K562 (cell line): Measurements from ENCODE around the gene CCDC183. TPM values are rescaled to one million over a fixed set of nuclear protein-coding genes. Genes with fewer than 3 reads are reported as not detected.

Source experiments
- DACH1 ChIP-seq: fragments of 450-650 bp; IDR thresholded peaks from 2 replicates; pipeline ENCODE4 v1.6.1; 2018; ENCODE audit not compliant: partially characterized antibody
- polyA plus RNA-seq, 8 experiments: library from polyadenylated mRNA; depleted of rRNA in 4 of 8; stranded (reverse) in 5 of 8; unstranded in 3 of 8; fragments of >200 nt; fragmentation: Nextera tagmentation in 2 of 8; fragmentation: Illumina TruSeq in 1 of 8; extraction: Ambion mirVana in 2 of 8; extraction: Trizol in 1 of 8; gene quantifications; 2 replicates each; pipeline versions ENCODE4 v1.2.1 to v1.2.3, GENCODE V29; 2011 to 2014; ENCODE audit warnings: inconsistent platforms in 1 of 8, missing spikeins in 1 of 8
- total RNA-seq, 7 experiments: library from RNA; depleted of rRNA in 6 of 7; stranded (reverse); fragments of >200 nt in 6 of 7; fragmentation: Illumina TruSeq in 2 of 7; extraction: Trizol in 2 of 7; gene quantifications; 2 replicates each; pipeline versions ENCODE4 v1.2.1 to v1.2.3, GENCODE V29; 2011 to 2021; ENCODE audit warnings: low replicate concordance in 1 of 7
- TF ChIP-seq, protein P1 (sequence below), 2 experiments: fragments of 450-650 bp; formaldehyde crosslinking in 1 of 2; IDR thresholded peaks; 2 replicates each; pipeline versions ENCODE4 v1.4.0 to v1.6.1; 2014 to 2020; ENCODE audit warnings: mild to moderate bottlenecking in 2 of 2, borderline replicate concordance in 1 of 2, low read depth in 1 of 2
- TF ChIP-seq, protein P2 (sequence below): fragments of 450-650 bp; IDR thresholded peaks from one replicate; pipeline ENCODE4 v1.6.1; 2018; ENCODE audit warnings: mild to moderate bottlenecking, moderate library complexity; ENCODE audit not compliant: partially characterized antibody
- TF ChIP-seq, protein P3 (sequence below): sonication (generic); formaldehyde crosslinking; IDR thresholded peaks from 2 replicates; pipeline ENCODE4 v1.8.1; 2023; ENCODE audit warnings: mild to moderate bottlenecking, missing genetic modification reagents, moderate library complexity

Gene CCDC183
- total and polyA plus RNA-seq, 9 of the 15 experiments (the other 6 are each of a cell fraction or from before 2014, with no cell fraction given) = 0.21 to 0.60 (median 0.29) TPM; not detected in 4

DNA sequence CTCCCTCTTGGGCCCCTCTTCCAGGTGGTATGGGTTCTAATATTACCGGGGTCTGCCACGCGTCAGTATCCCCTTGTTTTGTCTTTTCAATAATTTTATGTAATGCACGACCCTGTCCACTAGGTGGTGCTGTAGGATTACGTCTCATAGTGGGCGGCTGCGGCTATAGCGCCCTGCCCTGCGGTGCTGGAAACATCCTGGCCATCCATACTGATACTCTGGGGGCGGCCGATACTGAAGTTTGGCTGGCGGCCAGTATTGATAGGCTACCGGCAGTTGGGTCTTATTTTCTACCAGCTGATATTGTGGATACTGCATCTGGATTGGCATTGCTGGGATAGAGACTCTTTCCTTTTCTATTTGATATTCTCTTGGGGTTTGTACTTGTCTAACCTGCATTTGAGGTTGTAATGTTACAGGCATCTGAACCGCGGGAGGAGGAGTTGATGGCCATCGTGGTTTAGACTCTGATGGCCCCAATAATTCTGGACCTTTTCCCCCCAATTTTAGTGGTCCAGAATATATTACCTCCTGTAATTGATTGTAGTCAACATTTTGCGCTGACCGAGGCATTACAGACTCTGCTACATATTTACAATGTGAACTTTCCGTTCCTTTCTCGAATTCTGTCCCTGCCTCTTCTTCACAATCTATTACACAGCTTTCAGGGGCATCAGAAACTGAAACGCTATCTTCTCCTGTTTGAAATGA lies 8.3 kb upstream of the CCDC183 start (continued):
- TF ChIP-seq, protein P1, sequence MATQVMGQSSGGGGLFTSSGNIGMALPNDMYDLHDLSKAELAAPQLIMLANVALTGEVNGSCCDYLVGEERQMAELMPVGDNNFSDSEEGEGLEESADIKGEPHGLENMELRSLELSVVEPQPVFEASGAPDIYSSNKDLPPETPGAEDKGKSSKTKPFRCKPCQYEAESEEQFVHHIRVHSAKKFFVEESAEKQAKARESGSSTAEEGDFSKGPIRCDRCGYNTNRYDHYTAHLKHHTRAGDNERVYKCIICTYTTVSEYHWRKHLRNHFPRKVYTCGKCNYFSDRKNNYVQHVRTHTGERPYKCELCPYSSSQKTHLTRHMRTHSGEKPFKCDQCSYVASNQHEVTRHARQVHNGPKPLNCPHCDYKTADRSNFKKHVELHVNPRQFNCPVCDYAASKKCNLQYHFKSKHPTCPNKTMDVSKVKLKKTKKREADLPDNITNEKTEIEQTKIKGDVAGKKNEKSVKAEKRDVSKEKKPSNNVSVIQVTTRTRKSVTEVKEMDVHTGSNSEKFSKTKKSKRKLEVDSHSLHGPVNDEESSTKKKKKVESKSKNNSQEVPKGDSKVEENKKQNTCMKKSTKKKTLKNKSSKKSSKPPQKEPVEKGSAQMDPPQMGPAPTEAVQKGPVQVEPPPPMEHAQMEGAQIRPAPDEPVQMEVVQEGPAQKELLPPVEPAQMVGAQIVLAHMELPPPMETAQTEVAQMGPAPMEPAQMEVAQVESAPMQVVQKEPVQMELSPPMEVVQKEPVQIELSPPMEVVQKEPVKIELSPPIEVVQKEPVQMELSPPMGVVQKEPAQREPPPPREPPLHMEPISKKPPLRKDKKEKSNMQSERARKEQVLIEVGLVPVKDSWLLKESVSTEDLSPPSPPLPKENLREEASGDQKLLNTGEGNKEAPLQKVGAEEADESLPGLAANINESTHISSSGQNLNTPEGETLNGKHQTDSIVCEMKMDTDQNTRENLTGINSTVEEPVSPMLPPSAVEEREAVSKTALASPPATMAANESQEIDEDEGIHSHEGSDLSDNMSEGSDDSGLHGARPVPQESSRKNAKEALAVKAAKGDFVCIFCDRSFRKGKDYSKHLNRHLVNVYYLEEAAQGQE (IDR thresholded peaks at IDR 0.05; ENCODE audit: borderline replicate concordance) = peak; percentile 57; the same call in 1 of the 2 replicates
- TF ChIP-seq, protein P1 (CRISPR knock-in tag; IDR thresholded peaks at IDR 0.05; ENCODE audit: low read depth) = no peak
- TF ChIP-seq, protein P2, sequence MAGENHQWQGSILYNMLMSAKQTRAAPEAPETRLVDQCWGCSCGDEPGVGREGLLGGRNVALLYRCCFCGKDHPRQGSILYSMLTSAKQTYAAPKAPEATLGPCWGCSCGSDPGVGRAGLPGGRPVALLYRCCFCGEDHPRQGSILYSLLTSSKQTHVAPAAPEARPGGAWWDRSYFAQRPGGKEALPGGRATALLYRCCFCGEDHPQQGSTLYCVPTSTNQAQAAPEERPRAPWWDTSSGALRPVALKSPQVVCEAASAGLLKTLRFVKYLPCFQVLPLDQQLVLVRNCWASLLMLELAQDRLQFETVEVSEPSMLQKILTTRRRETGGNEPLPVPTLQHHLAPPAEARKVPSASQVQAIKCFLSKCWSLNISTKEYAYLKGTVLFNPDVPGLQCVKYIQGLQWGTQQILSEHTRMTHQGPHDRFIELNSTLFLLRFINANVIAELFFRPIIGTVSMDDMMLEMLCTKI = no peak
- TF ChIP-seq, protein P3, sequence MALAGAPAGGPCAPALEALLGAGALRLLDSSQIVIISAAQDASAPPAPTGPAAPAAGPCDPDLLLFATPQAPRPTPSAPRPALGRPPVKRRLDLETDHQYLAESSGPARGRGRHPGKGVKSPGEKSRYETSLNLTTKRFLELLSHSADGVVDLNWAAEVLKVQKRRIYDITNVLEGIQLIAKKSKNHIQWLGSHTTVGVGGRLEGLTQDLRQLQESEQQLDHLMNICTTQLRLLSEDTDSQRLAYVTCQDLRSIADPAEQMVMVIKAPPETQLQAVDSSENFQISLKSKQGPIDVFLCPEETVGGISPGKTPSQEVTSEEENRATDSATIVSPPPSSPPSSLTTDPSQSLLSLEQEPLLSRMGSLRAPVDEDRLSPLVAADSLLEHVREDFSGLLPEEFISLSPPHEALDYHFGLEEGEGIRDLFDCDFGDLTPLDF (CRISPR knock-in tag) = no peak
- TF ChIP-seq DACH1 = peak; percentile 29
